Aorta (tissue), 5 donors: ENCODE results near the gene PKP4. TPM values are rescaled to one million over a fixed set of nuclear protein-coding genes. Genes with fewer than 3 reads are reported as not detected.

Experiments
- ATAC-seq: fragments of 200-7000 bp; cut with Tn5 transposase; one replicate; pipeline ENCODE4 v1.9.1; 2022; ENCODE audit warnings: moderate library complexity; ENCODE audit not compliant: low FRiP score
- DNase-seq, 2 donors: peaks; one replicate each; pipeline ENCODE4 v3.0.0-alpha.2; 2020
- H3K27ac ChIP-seq, 2 donors: one replicate each; pipeline ENCODE4 v1.5.1; 2013; ENCODE audit warnings: low read length in 2 of 2, mild to moderate bottlenecking in 2 of 2, moderate library complexity in 2 of 2, control low read depth in 1 of 2, inconsistent platforms in 1 of 2, low read depth in 1 of 2
- H3K27me3 ChIP-seq, 2 donors: one replicate each; pipeline ENCODE4 v1.6.1; 2013; ENCODE audit warnings: control low read depth in 1 of 2, low read length in 1 of 2, mild to moderate bottlenecking in 1 of 2, moderate library complexity in 1 of 2; ENCODE audit not compliant: insufficient read depth in 2 of 2, control insufficient read depth in 1 of 2
- H3K36me3 ChIP-seq, 2 donors: one replicate each; pipeline ENCODE4 v1.6.1; 2013; ENCODE audit warnings: control low read depth in 1 of 2, low read length in 1 of 2, mild to moderate bottlenecking in 1 of 2; ENCODE audit not compliant: insufficient read depth in 2 of 2, control insufficient read depth in 1 of 2
- H3K4me1 ChIP-seq, 2 donors: one replicate each; pipeline ENCODE4 v1.6.1; 2013; ENCODE audit warnings: low read length in 2 of 2, control low read depth in 1 of 2, mild to moderate bottlenecking in 1 of 2, moderate library complexity in 1 of 2; ENCODE audit not compliant: insufficient read depth in 2 of 2, control insufficient read depth in 1 of 2
- H3K4me3 ChIP-seq, 2 donors: one replicate each; pipeline ENCODE4 v1.5.1; 2013; ENCODE audit warnings: low read length in 2 of 2, control low read depth in 1 of 2, mild to moderate bottlenecking in 1 of 2
- H3K9me3 ChIP-seq: one replicate; pipeline ENCODE4 v1.6.1; 2013; ENCODE audit warnings: mild to moderate bottlenecking, low read length; ENCODE audit not compliant: control insufficient read depth
- WGBS, 2 donors: extraction: QIAGEN DNeasy Blood & Tissue Kit; methylation state at CpG; one replicate each; pipeline ENCODE4 v1.1.7; 2013; 5-methylcytosine and 5-hydroxymethylcytosine counted together
- intact Hi-C, 2 donors: fragments of 100-400 bp; cut with DNase I; formaldehyde crosslinking; loops; one replicate each; pipeline versions ENCODE4 v1.14.2 to v1.15.0; 2022
- polyA plus RNA-seq, 2 donors: library from polyadenylated mRNA; stranded (reverse); fragments of 200-250 nt; gene quantifications; one replicate each; pipeline ENCODE4 v1.2.3, GENCODE V29; 2013
- total RNA-seq, 2 donors: library from RNA; stranded (reverse); fragmentation: NEBNext Ultra II Directional; extraction: Animal tissue kit (Norgen Biotek cat#: 25700); gene quantifications; one replicate each; pipeline ENCODE4 v1.2.1, GENCODE V29; 2021
- donor health status: healthy with polysubstance abuse.
- donor health status: Bipolar disorder and iron deficiency.
- donor health status: DM: no; HTN: no; CAD: no.
- donor health status: DM: no; HTN: no; CAD: no.
- donor health status: DM: yes; HTN: yes; CAD: no.

The PKP4 gene
- total and polyA plus RNA-seq, 4 donors = 17.7 to 128 (median 44.0) TPM

DNA sequence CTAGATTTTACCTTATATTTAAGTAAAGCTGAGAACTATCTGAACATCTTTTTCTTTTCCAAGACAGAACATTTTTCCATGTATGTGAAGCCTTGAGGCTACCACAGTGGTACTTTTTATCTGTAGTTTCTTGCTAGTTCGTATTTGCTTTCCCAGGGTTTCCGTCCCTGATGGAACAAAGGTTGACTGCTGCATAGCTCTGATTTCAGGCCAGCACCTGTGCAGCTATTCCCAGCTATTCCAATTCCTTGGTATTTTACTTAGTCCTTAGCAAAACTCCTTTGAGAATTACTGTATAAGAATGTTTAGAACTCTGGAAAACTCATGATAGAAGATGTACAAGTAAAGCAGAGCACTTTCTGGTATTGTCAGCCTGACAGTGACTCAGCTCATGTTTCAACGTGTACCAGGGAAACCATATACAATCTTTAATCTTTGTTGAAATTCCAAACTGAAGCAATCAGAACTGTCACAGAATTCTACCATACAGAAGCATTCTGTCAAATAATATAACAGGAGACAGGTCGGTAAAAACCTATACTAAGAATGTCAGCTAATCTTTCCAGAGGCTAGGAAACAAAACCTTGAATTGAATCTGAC lies 162.2 kb downstream of the PKP4 start:
- no peak for ATAC-seq
- H3K36me3 ChIP-seq = no peaks in the 10 kb centered on the region
- H3K27ac ChIP-seq = no peak overlapping the region
- no peak for DNase-seq
- intact Hi-C loops = no loop called here
- H3K27me3 ChIP-seq = no peaks in the 10 kb centered on the region
- H3K9me3 ChIP-seq = no peaks in the 10 kb centered on the region
- H3K4me3 ChIP-seq = no peak overlapping the region
- H3K4me1 ChIP-seq = no peaks in the 10 kb centered on the region
- 90 to 91% methylated on average over 4 of the region's 4 CpGs for WGBS, 2 donors

DNA sequence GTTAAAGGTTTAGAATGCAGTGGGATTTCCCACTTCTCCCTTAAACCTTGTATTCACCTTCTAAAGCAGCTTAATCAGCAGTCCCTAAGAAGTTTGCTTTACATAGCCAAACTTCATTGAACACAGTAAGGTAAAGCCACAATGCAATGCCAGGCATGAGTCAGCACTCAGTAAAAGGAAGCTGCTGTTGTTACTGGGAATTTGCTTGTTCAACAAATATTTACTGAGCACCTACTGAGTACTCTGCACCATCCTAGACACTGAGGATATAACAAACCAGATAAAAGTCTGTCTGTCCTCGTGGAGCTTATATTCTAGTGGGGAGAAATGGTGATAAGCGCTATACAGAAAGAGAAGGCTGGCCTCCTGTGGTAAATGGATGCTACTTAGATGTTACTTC lies 162.7 kb downstream of the PKP4 start:
- Histone ChIP-seq H3K27me3 (no peaks in the 10 kb centered on the region), H3K9me3 (no peaks in the 10 kb centered on the region), H3K4me3 (no peak overlapping the region), H3K27ac (no peak overlapping the region), H3K36me3 (no peaks in the 10 kb centered on the region), H3K4me1 (no peaks in the 10 kb centered on the region)
- 95 to 98% methylated on average over 2 of the region's 2 CpGs for WGBS, 2 donors
- DNase-seq = no peak
- no peak for ATAC-seq
- intact Hi-C loops = no loop called here

DNA sequence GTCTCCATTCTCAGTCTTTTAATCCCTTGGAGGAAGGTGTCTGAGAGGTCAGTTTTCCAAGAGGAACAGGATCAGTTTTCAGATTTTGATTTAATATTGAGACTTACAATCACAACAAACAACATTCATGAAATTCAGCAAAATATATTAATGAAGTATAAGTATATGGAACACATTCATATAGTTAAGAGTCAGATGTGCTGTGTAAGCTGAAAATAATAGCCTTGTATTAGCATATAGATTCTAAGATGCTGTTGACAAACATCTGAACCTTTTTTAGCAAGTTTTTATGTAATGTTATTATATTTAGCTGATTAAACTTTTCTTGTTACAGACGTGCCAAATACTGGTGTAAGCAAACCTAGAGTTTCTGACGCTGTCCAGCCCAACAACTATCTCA lies 163.9 kb downstream of the PKP4 start:
- ATAC-seq = no peak
- intact Hi-C loops = no loop called here
- WGBS, 2 donors = 66 to 69% methylated on average over 2 of the region's 2 CpGs
- Histone ChIP-seq H3K27me3 (no peaks in the 10 kb centered on the region), H3K4me1 (no peaks in the 10 kb centered on the region), H3K4me3 (no peak overlapping the region), H3K36me3 (no peaks in the 10 kb centered on the region), H3K9me3 (no peaks in the 10 kb centered on the region), H3K27ac (no peak overlapping the region)
- no peak for DNase-seq

DNA sequence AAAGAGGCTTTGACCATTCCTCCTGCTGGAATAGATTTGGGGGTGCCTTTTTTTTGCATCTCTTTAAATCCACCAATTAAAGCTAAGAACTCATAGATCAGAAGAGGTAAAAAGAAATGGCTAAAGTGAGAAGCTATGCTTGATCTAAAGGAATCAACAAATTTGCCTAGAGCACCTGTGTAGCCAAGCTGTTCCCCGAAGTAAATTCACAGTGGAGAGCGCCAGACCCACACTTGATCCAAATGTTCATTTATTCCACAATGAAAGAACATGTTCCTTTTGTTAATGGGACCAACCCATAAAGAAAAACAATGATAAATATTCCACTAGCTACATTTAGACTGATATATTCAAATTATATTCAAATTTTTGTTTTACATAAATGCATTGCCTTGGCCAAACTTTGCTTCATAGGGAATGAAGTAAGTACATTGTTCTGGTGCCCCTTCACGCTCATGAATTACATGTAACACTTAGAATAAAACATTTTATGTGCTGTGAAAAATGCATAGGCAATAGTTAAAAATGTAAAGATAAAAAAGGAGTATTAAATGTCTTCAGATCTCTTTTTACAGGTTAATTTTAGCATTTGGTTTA lies 167.4 kb downstream of the PKP4 start:
- Histone ChIP-seq H3K9me3 (no peaks in the 10 kb centered on the region), H3K4me3 (no peak overlapping the region), H3K27me3 (no peaks in the 10 kb centered on the region), H3K36me3 (no peaks in the 10 kb centered on the region), H3K4me1 (no peaks in the 10 kb centered on the region), H3K27ac (no peak overlapping the region)
- ATAC-seq (no peak), DNase-seq (no peak)
- 95 to 99% methylated on average over 3 of the region's 3 CpGs for WGBS, 2 donors
- intact Hi-C loops = no loop called here

DNA sequence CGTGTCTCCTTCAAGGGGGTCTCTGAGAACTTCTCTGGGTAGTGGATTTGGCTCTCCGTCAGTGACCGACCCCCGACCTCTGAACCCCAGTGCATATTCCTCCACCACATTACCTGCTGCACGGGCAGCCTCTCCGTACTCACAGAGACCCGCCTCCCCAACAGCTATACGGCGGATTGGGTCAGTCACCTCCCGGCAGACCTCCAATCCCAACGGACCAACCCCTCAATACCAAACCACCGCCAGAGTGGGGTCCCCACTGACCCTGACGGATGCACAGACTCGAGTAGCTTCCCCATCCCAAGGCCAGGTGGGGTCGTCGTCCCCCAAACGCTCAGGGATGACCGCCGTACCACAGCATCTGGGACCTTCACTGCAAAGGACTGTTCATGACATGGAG lies 168.2 kb downstream of the PKP4 start:
- H3K27ac ChIP-seq = no peak overlapping the region
- WGBS, 2 donors = 96% methylated on average over 19 of the region's 19 CpGs
- H3K4me1 ChIP-seq = no peaks in the 10 kb centered on the region
- no peaks in the 10 kb centered on the region for H3K9me3 ChIP-seq
- ATAC-seq = no peak
- H3K27me3 ChIP-seq = no peaks in the 10 kb centered on the region
- no peaks in the 10 kb centered on the region for H3K36me3 ChIP-seq
- H3K4me3 ChIP-seq = no peak overlapping the region
- intact Hi-C loops = no loop called here
- DNase-seq = no peak

DNA sequence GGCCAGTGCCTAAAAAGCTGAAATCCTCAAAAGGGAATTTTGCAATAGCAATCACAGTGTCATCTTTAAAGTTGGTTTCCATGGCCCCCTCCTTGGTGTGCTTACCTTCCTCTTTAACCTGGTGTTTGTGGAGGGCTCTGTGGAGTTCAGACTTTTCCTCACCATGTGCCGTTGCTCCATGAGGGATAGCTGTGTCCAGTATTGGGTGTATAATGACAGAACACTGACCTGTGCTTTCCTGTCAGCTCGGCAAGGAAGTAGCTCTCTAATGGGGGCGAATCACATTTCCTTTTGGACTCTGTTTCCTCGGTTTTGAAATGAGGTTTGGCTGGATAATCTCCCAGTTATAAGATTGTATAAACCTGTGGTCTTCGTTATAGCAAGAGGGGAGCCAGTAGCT lies 172.4 kb downstream of the PKP4 start:
- ATAC-seq = no peak
- Histone ChIP-seq H3K4me3 (no peak overlapping the region), H3K27me3 (no peaks in the 10 kb centered on the region), H3K27ac (no peak overlapping the region), H3K9me3 (no peaks in the 10 kb centered on the region), H3K36me3 (no peaks in the 10 kb centered on the region), H3K4me1 (no peaks in the 10 kb centered on the region)
- intact Hi-C loops = no loop called here
- no peak for DNase-seq
- WGBS, 2 donors = 89 to 92% methylated on average over 5 of the region's 5 CpGs

DNA sequence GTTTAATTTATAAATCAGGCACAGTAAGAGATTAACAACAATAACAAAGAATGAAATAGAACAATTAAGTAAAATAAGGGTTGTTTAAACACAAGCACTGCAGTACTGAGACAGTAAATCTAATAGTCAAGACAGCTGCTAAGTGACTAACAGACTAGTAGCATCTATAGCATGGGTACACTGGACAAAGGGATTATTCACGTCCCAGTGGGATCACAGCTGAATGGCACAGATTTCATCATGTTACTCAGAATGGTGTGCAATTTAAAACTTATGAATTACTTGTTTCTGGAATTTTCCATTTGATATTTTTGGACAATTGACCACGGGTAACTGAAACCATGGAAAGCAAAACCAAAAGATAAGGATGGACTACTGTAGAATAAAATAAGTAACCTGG lies 176.5 kb downstream of the PKP4 start:
- ATAC-seq = no peak
- Histone ChIP-seq H3K4me3 (no peak overlapping the region), H3K4me1 (no peaks in the 10 kb centered on the region), H3K36me3 (no peaks in the 10 kb centered on the region), H3K27me3 (no peaks in the 10 kb centered on the region), H3K27ac (no peak overlapping the region), H3K9me3 (no peaks in the 10 kb centered on the region)
- WGBS, 2 donors = 43 to 55% methylated on average over 2 of the region's 2 CpGs
- DNase-seq = no peak
- intact Hi-C loops = no loop called here

DNA sequence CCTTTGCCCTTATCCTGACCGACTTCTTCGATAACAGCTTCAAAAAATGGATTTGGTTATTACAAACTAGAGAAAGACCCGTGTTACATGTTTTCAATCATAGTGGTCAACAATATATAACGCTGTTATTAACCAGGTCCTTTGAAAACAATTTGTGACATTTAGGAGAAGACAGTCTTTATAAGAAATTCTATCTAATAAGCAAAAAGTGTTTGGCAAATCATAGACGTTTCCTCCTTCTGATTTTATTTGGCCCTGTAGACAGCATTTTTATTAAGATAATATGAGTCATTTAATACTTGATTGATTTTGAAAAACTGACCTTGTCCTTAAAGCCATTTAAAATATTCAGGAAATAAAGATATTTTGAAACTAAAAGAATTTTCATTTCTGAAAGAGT lies 177.9 kb downstream of the PKP4 start:
- WGBS, 2 donors = 78 to 80% methylated on average over 5 of the region's 5 CpGs
- H3K4me3 ChIP-seq = no peak overlapping the region
- ATAC-seq = no peak
- DNase-seq = no peak
- H3K27ac ChIP-seq = no peak overlapping the region
- H3K4me1 ChIP-seq = no peaks in the 10 kb centered on the region
- intact Hi-C loops = no loop called here
- H3K9me3 ChIP-seq = no peaks in the 10 kb centered on the region
- no peaks in the 10 kb centered on the region for H3K27me3 ChIP-seq
- no peaks in the 10 kb centered on the region for H3K36me3 ChIP-seq

DNA sequence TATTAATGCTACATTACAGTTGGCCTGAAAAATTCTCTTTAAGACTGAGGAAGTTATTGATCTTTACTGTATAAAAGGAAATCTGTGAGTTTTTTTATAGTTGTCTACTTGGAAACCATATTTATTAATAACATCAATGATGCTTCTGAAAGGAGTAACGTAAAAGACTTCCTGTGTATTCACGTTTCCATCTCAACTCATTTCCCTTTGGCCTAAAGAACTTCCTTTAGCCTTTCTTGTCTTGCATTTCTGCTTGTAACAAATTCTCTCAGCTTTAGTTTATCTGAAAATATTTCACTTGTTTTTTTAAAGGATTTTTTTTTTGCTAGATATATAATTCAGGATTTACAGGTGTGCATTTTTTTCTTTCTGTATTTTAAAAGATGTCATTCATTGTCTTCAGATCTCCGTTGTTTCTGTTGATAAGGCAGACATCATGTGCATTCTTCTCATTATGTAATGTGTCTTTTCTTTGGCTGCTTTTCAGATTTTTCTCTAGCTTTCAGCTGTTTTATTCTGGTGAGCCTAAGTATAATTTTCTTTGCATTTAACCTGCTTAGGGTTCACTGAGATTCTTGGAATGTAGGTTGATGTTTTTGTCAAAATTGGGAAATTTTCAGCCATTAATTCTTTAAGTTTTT lies 179.3 kb downstream of the PKP4 start:
- Histone ChIP-seq H3K9me3 (no peaks in the 10 kb centered on the region), H3K27me3 (no peaks in the 10 kb centered on the region), H3K27ac (no peak overlapping the region), H3K4me3 (no peak overlapping the region), H3K36me3 (no peaks in the 10 kb centered on the region), H3K4me1 (no peaks in the 10 kb centered on the region)
- 50 to 57% methylated on average over 3 of the region's 3 CpGs for WGBS, 2 donors
- DNase-seq (no peak), ATAC-seq (no peak)
- intact Hi-C loops = no loop called here
